Measurements from ENCODE around the gene IQGAP3.

Gene IQGAP3

DNA sequence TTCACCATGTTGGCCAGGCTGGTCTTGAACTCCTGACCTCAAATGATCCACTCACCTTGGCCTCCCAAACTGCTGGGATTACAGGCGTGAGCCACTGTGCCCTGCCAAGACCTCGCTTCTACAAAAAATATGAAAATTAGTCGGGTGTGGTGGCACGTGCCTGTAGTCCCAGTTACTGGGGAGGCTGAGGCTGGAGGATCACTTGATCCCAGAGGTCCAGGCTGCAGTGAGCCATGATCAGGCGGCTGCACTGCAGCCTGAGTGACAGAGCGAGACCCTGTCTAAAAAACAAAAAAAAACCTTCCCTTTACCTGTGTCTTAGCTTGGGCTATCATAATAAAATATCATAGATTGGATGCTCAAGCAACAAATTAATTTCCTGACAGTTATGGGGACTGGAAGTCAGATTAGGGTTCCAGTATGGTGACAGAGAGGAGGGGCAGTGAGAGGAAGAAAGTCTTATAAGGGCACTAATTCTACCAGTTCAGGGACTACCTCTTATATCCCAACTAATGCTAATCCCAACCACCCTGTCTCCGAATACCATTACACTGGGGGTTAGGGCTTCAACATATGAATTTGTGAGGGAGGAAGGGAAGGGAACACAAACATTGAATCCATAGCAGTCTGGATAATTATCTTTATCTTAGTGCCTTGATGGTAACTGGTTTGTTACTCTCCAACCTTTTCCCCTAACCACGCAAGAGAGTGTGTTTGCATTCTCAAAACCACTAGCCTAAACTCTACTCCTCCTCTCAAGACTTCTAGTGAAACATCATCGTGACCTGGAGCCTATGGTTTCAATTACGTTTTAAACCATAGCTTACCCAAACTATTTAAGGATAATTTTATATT lies 18.2 kb upstream of the IQGAP3 start:
- TF ChIP-seq EP300 (IDR thresholded peaks at IDR 0.05; ENCODE audit: borderline replicate concordance) (no peak), ZBTB7A (IDR thresholded peaks at IDR 0.05; ENCODE audit: low read depth) (no peak), TEAD4 (IDR thresholded peaks at IDR 0.05) (no peak), TCF12 (IDR thresholded peaks at IDR 0.05; ENCODE audit: low read depth) (no peak), FOXM1 (IDR thresholded peaks at IDR 0.05; ENCODE audit: borderline replicate concordance, low read depth) (no peak), NFIC (IDR thresholded peaks at IDR 0.05) (no peak), CEBPB (IDR thresholded peaks at IDR 0.05) (no peak), YY1 (IDR thresholded peaks at IDR 0.05; ENCODE audit: low read depth) (no peak), CREB1 (IDR thresholded peaks at IDR 0.05; ENCODE audit: low read depth) (no peak), EGR1 (IDR thresholded peaks at IDR 0.05) (no peak)
- TF ChIP-seq, protein P1, sequence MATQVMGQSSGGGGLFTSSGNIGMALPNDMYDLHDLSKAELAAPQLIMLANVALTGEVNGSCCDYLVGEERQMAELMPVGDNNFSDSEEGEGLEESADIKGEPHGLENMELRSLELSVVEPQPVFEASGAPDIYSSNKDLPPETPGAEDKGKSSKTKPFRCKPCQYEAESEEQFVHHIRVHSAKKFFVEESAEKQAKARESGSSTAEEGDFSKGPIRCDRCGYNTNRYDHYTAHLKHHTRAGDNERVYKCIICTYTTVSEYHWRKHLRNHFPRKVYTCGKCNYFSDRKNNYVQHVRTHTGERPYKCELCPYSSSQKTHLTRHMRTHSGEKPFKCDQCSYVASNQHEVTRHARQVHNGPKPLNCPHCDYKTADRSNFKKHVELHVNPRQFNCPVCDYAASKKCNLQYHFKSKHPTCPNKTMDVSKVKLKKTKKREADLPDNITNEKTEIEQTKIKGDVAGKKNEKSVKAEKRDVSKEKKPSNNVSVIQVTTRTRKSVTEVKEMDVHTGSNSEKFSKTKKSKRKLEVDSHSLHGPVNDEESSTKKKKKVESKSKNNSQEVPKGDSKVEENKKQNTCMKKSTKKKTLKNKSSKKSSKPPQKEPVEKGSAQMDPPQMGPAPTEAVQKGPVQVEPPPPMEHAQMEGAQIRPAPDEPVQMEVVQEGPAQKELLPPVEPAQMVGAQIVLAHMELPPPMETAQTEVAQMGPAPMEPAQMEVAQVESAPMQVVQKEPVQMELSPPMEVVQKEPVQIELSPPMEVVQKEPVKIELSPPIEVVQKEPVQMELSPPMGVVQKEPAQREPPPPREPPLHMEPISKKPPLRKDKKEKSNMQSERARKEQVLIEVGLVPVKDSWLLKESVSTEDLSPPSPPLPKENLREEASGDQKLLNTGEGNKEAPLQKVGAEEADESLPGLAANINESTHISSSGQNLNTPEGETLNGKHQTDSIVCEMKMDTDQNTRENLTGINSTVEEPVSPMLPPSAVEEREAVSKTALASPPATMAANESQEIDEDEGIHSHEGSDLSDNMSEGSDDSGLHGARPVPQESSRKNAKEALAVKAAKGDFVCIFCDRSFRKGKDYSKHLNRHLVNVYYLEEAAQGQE (IDR thresholded peaks at IDR 0.05; ENCODE audit: low read depth), result no peak
- TF ChIP-seq, protein P2, sequence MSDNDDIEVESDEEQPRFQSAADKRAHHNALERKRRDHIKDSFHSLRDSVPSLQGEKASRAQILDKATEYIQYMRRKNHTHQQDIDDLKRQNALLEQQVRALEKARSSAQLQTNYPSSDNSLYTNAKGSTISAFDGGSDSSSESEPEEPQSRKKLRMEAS (IDR thresholded peaks at IDR 0.05), result no peak
- TF ChIP-seq, protein P3, sequence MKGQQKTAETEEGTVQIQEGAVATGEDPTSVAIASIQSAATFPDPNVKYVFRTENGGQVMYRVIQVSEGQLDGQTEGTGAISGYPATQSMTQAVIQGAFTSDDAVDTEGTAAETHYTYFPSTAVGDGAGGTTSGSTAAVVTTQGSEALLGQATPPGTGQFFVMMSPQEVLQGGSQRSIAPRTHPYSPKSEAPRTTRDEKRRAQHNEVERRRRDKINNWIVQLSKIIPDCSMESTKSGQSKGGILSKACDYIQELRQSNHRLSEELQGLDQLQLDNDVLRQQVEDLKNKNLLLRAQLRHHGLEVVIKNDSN (IDR thresholded peaks at IDR 0.05), result no peak

DNA sequence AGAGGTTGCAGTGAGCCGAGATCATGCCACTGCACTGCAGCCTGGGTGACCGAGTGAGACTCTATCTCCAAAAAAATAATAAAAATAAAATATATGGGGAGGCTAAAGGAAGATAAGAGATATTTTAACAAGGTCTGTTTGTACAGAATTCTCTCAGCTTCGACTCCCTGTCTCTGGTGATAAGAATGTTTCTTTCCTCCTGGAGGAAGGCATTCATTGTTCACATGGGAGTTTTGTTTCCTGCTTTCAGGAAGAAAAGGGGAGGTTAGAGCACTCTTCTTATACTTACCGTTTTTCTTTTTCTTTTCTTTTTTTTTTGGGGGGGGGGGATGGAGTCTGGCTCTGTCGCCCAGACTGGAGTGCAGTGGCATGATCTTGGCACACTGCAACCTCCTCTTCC lies 17.2 kb upstream of the IQGAP3 start:
- TF ChIP-seq CREB1 (IDR thresholded peaks at IDR 0.05; ENCODE audit: low read depth), result no peak
- no peak for TF ChIP-seq FOXM1 (IDR thresholded peaks at IDR 0.05; ENCODE audit: borderline replicate concordance, low read depth)

DNA sequence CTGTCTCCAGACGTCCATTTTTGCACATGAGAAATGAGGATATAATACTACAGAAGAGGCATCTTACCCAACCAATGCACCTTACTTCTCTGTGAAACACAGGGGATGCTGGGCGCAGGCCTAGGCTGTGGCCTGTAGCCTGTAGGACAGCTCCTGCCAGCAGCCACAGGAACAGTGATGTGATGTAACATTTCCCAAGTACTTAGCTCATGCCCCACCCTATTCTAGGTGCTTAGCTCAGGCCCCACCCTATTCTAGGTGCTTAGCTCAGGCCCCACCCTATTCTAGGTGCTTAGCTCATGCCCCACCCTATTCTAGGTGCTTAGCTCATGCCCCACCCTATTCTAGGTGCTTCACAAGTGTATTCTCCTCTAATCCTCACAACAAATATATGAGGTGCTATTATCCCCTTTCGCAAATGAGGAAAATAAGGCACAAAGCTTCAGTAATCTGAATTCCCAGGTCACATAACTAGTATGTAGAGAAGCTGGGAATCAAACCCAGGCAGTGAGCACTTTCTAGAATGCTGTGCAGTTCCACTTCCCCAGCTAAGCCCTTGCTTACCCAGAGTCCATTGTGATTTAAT lies 14.6 kb upstream of the IQGAP3 start:
- TF ChIP-seq EP300 (IDR thresholded peaks at IDR 0.05; ENCODE audit: borderline replicate concordance) (no peak), YY1 (IDR thresholded peaks at IDR 0.05; ENCODE audit: low read depth) (no peak), ZBTB7A (IDR thresholded peaks at IDR 0.05; ENCODE audit: low read depth) (no peak), RAD21 (IDR thresholded peaks at IDR 0.05; ENCODE audit: low read depth) (no peak), TEAD4 (IDR thresholded peaks at IDR 0.05) (no peak), TCF12 (IDR thresholded peaks at IDR 0.05; ENCODE audit: low read depth) (no peak), EGR1 (IDR thresholded peaks at IDR 0.05) (no peak), CEBPB (IDR thresholded peaks at IDR 0.05) (no peak), TAF1 (IDR thresholded peaks at IDR 0.05; ENCODE audit: low read depth) (no peak), FOXM1 (IDR thresholded peaks at IDR 0.05; ENCODE audit: borderline replicate concordance, low read depth) (no peak), CREB1 (IDR thresholded peaks at IDR 0.05; ENCODE audit: low read depth) (no peak), NFIC (IDR thresholded peaks at IDR 0.05) (no peak)
- TF ChIP-seq, protein P2 (IDR thresholded peaks at IDR 0.05), result no peak
- TF ChIP-seq, protein P1 (IDR thresholded peaks at IDR 0.05; ENCODE audit: low read depth), result no peak
- TF ChIP-seq, protein P3 (IDR thresholded peaks at IDR 0.05), result no peak

DNA sequence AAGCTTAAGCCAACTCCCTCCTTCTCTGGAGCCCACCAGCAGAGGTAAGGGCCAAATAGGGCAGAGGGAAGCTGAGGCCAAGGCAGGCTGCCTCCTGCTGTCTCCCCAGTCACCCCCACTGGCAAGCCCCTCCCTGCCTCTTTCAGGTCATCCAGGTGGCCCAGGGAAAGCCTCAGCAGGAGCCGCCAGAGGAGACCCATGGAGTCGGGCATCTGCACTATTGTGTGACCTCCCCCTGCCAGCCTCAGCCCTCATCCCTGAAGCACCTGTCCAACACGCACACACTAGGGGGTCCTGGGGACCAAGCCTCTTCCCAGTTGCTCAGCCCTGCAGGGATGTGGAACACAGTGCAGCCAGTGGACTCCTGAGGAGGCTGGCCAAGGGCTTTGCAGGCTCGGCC lies 14.0 kb upstream of the IQGAP3 start:
- no peak for TF ChIP-seq CREB1 (IDR thresholded peaks at IDR 0.05; ENCODE audit: low read depth)
- no peak for TF ChIP-seq RAD21 (IDR thresholded peaks at IDR 0.05; ENCODE audit: low read depth)
- no peak for TF ChIP-seq TCF12 (IDR thresholded peaks at IDR 0.05; ENCODE audit: low read depth)
- no peak for TF ChIP-seq YY1 (IDR thresholded peaks at IDR 0.05; ENCODE audit: low read depth)
- no peak for TF ChIP-seq TEAD4 (IDR thresholded peaks at IDR 0.05)
- TF ChIP-seq NFIC (IDR thresholded peaks at IDR 0.05), result no peak
- no peak for TF ChIP-seq EP300 (IDR thresholded peaks at IDR 0.05; ENCODE audit: borderline replicate concordance)
- TF ChIP-seq FOXM1 (IDR thresholded peaks at IDR 0.05; ENCODE audit: borderline replicate concordance, low read depth), result no peak
- TF ChIP-seq, protein P3 (IDR thresholded peaks at IDR 0.05), result no peak
- no peak for TF ChIP-seq TAF1 (IDR thresholded peaks at IDR 0.05; ENCODE audit: low read depth)
- TF ChIP-seq EGR1 (IDR thresholded peaks at IDR 0.05), result no peak
- TF ChIP-seq ZBTB7A (IDR thresholded peaks at IDR 0.05; ENCODE audit: low read depth), result no peak
- TF ChIP-seq, protein P2 (IDR thresholded peaks at IDR 0.05), result no peak

All from Ishikawa (cell line).